Vagina (tissue), 2 donors: ENCODE measurements around the gene MYO1F.

Source experiments
- CTCF ChIP-seq, 3 experiments: fragments of 450-650 bp in 2 of 3; fragments of 200-600 bp in 1 of 3; sonication (generic) in 1 of 3; IDR thresholded peaks; one replicate each; pipeline ENCODE4 v1.5.1; 2017 to 2019; ENCODE audit warnings: antibody characterized with exemption in 3 of 3, mild to moderate bottlenecking in 2 of 3, moderate library complexity in 2 of 3
- POLR2A ChIP-seq, 2 donors: fragments of 450-650 bp; IDR thresholded peaks; one replicate each; pipeline ENCODE4 v1.6.1; 2017; ENCODE audit warnings: antibody characterized with exemption in 2 of 2, mild to moderate bottlenecking in 2 of 2, moderate library complexity in 2 of 2
- POLR2AphosphoS5 ChIP-seq, 2 donors: sonication (generic); formaldehyde crosslinking; IDR thresholded peaks; one replicate each; pipeline ENCODE4 v1.9.0; 2017; ENCODE audit warnings: antibody characterized with exemption in 2 of 2, mild to moderate bottlenecking in 2 of 2, low read depth in 1 of 2; ENCODE audit not compliant: insufficient read depth in 1 of 2

GRCh38 chr19:8561075-8561764 lies 16.0 kb downstream of the MYO1F start:
- TF ChIP-seq CTCF (IDR thresholded peaks at IDR 0.05) (no peak), POLR2A (IDR thresholded peaks at IDR 0.05) (no peak), POLR2AphosphoS5 (IDR thresholded peaks at IDR 0.05; ENCODE audit: insufficient read depth in 1 of 2, low read depth in 1 of 2) (no peak)
